IPS DF 6.9 (cell line): Measurements from ENCODE around the gene RET.

Source experiments
- DNase-seq: peaks from one replicate; pipeline ENCODE4 v3.0.0-alpha.2; 2013; ENCODE audit warnings: low read depth, low spot score
- H3K27ac ChIP-seq: one replicate; pipeline ENCODE4 v1.5.1; 2013; ENCODE audit warnings: low read length, control low read depth
- H3K27me3 ChIP-seq: 2 replicates; pipeline ENCODE4 v1.6.1; 2013; ENCODE audit warnings: mild to moderate bottlenecking, low read length; ENCODE audit not compliant: control insufficient read depth, insufficient read depth
- H3K36me3 ChIP-seq: 2 replicates; pipeline ENCODE4 v1.6.1; 2013; ENCODE audit warnings: low read length; ENCODE audit not compliant: control insufficient read depth, insufficient read depth
- H3K4me1 ChIP-seq: 2 replicates; pipeline ENCODE4 v1.6.1; 2013; ENCODE audit warnings: low read length; ENCODE audit not compliant: control insufficient read depth, insufficient read depth
- H3K4me3 ChIP-seq: 2 replicates; pipeline ENCODE4 v1.5.1; 2013; ENCODE audit warnings: mild to moderate bottlenecking, low read length
- H3K9me3 ChIP-seq: 2 replicates; pipeline ENCODE4 v1.6.1; 2013; ENCODE audit warnings: low read length, inconsistent platforms; ENCODE audit not compliant: control insufficient read depth, insufficient read depth
- WGBS: extraction: QIAGEN DNeasy Blood & Tissue Kit; methylation state at CpG from one replicate; pipeline ENCODE4 v1.1.7; 2013; ENCODE audit warnings: mixed read lengths, missing lambda C conversion rate; ENCODE audit not compliant: insufficient read length, insufficient coverage; 5-methylcytosine and 5-hydroxymethylcytosine counted together

The RET gene

GRCh38 chr10:43038783-43039623 lies 37.9 kb upstream of the RET start:
- Histone ChIP-seq H3K4me1 (peaks cover under 1% of the 10 kb centered on the region), H3K36me3 (no peaks in the 10 kb centered on the region), H3K27me3 (no peaks in the 10 kb centered on the region), H3K27ac (no peak overlapping the region), H3K9me3 (no peaks in the 10 kb centered on the region), H3K4me3 (no peak overlapping the region)
- DNase-seq: no peak
- no CpG with 5 or more reads among the region's 15 CpGs for WGBS

GRCh38 chr10:43039624-43040481 lies 37.0 kb upstream of the RET start:
- no peak for DNase-seq
- peaks cover 3% of the 10 kb centered on the region for H3K4me1 ChIP-seq
- no peaks in the 10 kb centered on the region for H3K27me3 ChIP-seq
- no peak overlapping the region for H3K27ac ChIP-seq
- no peaks in the 10 kb centered on the region for H3K36me3 ChIP-seq
- no CpG with 5 or more reads among the region's 21 CpGs for WGBS
- H3K4me3 ChIP-seq: no peak overlapping the region
- no peaks in the 10 kb centered on the region for H3K9me3 ChIP-seq

DNA sequence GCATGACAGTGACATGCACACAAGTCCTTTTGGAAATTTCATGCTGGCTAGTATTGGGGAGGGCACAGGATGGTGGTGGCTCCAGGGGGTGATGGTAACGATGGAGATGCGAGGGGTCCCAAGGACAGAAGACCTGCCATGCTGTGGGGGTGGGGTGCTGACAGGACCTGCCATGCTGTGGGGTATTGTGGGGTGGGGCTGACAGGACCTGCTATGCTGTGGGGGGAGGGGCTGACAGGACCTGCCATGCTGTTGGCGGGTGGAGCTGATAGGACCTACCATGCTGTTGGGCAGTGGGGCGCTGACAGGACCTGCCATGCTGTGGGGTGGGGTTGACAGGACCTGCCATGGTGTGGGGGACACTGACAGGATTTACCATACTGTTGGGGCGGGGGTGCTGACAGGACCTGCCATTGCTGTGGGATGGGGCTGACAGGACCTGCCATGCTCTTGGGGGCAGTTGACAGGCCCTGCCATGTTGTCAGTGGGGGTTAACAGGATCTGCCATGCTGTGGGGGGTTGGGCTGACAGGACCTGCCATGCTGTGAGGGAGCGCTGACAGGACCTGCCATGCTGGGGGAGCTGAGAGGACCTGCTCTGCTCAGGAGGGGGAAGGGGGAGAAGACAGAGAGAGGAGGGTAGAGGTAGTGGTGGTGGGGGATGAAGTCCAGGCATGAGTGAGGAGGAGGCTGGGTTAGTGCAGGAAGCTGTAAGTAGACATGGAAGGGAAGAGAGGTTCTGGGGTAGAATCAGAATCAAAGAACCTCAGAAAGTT lies 36.2 kb upstream of the RET start:
- H3K4me1 ChIP-seq: peaks cover 3% of the 10 kb centered on the region
- H3K4me3 ChIP-seq: no peak overlapping the region
- no peaks in the 10 kb centered on the region for H3K9me3 ChIP-seq
- no peaks in the 10 kb centered on the region; the same call in 1 of the 2 replicates for H3K36me3 ChIP-seq
- H3K27ac ChIP-seq: no peak overlapping the region
- WGBS: no CpG with 5 or more reads among the region's 6 CpGs
- no peak for DNase-seq
- no peaks in the 10 kb centered on the region for H3K27me3 ChIP-seq

DNA sequence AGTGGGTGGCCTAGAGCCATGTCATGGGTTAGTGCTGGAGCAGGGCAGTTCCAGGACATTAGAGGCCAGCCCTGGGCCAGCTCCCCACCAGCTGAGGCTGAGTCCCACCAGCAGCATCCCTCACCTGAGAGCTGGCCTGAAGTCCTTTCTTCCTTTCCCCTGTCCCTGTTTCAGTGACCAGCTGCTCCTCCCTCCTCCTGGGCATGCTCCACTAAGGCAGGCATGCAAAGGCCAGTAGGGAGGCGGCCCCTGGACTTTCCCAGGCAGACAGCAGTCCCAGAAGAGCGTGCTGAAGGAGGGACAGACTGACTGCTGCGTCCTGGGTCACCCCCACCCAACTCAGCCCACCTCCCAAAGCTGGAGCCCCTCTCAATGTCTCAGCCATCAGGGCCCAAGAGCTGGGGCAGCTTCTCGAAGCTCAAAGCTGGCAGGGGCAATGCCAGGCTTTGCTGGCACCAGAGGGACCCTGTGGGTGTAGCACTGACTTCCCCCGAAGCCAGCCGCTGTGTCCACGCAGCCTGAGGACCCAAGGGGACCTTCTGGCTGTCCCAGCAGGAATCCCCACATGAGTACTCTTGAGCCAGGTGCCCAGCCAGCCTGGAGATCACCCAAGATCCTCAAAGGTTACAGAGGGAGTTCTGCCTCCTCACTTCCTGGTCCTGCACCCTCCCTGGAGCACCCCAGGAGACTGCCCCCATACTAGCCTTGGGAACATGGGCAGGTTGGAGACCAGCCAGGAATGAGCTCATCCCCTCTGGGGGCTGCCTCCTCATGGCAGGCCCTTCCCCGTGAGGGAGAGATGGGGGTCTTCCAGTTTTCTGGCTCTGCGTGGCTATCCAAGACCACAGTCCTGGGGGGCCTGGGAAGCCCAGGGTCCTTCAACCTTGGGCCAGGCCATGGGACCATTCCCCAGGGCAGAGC lies 35.2 kb upstream of the RET start:
- Histone ChIP-seq H3K27me3 (no peaks in the 10 kb centered on the region), H3K27ac (no peak overlapping the region), H3K4me1 (peaks cover 5% of the 10 kb centered on the region), H3K9me3 (no peaks in the 10 kb centered on the region), H3K36me3 (no peaks in the 10 kb centered on the region; the same call in 1 of the 2 replicates), H3K4me3 (no peak overlapping the region)
- no CpG with 5 or more reads among the region's 9 CpGs for WGBS
- no peak for DNase-seq

- Histone ChIP-seq H3K9me3 (no peaks in the 10 kb centered on the region), H3K27ac (no peak overlapping the region), H3K27me3 (no peaks in the 10 kb centered on the region), H3K36me3 (no peaks in the 10 kb centered on the region; the same call in 1 of the 2 replicates), H3K4me1 (peaks cover 5% of the 10 kb centered on the region), H3K4me3 (no peak overlapping the region)
- no CpG with 5 or more reads among the region's 12 CpGs for WGBS
- no peak for DNase-seq
Measured at GRCh38 chr10:43042503-43043341, 34.1 kb upstream of the RET start.

DNA sequence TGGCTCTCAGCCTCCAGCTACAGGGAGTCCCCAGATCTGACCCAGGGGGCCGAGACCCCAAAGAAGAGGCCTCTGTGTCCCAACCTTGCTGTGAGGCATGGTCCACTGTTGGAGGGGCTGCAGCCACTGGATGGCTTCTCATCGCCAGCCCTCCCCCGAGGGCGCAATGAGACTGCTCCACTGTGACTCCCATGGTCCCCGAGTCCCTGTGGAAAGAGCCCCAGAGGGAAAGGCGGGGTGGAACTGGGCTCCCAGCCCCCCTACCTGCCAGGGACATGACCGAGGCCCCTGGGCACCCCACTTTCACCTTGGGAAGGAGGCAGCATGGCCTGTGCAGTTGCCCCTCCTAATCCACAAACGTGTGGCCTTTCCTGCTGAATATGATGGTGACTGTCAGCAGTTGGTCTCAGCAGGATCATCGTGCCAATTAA lies 33.5 kb upstream of the RET start:
- Histone ChIP-seq H3K4me3 (no peak overlapping the region), H3K27ac (no peak overlapping the region), H3K27me3 (no peaks in the 10 kb centered on the region), H3K9me3 (no peaks in the 10 kb centered on the region), H3K4me1 (peaks cover 5% of the 10 kb centered on the region), H3K36me3 (no peaks in the 10 kb centered on the region; the same call in 1 of the 2 replicates)
- no peak for DNase-seq
- no CpG with 5 or more reads among the region's 9 CpGs for WGBS

DNA sequence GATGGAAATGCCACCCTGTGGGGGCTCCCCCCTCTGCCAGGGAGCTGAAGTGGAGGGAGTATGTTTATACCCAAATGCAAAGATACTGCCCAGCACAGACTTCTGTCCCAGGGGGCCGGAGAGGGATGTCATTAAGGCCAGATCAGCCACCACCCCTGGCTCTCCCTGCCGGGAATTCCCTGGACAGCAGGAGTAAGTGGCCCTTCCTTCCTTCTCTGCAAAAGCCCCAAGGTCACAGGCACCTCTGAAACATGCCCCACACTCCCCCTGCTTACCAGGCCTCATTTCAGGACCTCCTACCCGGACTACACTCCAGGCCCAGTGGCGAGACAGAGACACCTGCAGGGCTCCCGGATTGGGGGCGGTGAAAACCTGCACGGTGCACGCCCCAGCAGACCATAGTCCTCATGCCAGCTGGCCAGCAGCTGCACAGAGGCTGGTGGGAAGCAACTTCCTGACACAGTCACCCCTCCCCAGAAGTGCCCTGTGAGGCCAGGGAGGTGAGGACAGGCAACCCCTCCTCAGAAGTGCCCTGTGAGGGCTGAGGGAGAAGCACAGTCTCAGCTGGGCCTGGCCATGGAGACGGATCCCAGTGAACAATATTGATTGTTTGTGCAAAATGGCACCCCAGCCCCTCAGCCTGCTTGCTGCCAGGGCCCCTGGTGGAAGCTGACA lies 33.0 kb upstream of the RET start:
- Histone ChIP-seq H3K27ac (no peak overlapping the region), H3K9me3 (no peaks in the 10 kb centered on the region), H3K4me1 (peaks cover 5% of the 10 kb centered on the region), H3K36me3 (no peaks in the 10 kb centered on the region; the same call in 1 of the 2 replicates), H3K4me3 (no peak overlapping the region), H3K27me3 (no peaks in the 10 kb centered on the region)
- no peak for DNase-seq
- WGBS: no CpG with 5 or more reads among the region's 9 CpGs

- Histone ChIP-seq H3K9me3 (no peaks in the 10 kb centered on the region), H3K4me3 (no peak overlapping the region), H3K4me1 (peaks cover 5% of the 10 kb centered on the region), H3K27me3 (no peaks in the 10 kb centered on the region), H3K36me3 (no peaks in the 10 kb centered on the region; the same call in 1 of the 2 replicates), H3K27ac (no peak overlapping the region)
- WGBS: no CpG with 5 or more reads among the region's 10 CpGs
- DNase-seq: no peak
Measured at GRCh38 chr10:43044448-43044921, 32.4 kb upstream of the RET start.
